Breast epithelium (tissue), 3 donors: ENCODE measurements around the gene TEKT1.

Source experiments
- CTCF ChIP-seq, 3 donors: fragments of 450-650 bp; IDR thresholded peaks; one replicate each; pipeline ENCODE4 v1.5.1; 2016 to 2017; ENCODE audit warnings: antibody characterized with exemption in 3 of 3, mild to moderate bottlenecking in 3 of 3, moderate library complexity in 3 of 3
- POLR2A ChIP-seq: fragments of 450-650 bp; IDR thresholded peaks from one replicate; pipeline ENCODE4 v1.6.1; 2016; ENCODE audit warnings: antibody characterized with exemption, mild to moderate bottlenecking, moderate library complexity
- POLR2AphosphoS5 ChIP-seq, 3 donors: sonication (generic); formaldehyde crosslinking; IDR thresholded peaks; one replicate each; pipeline ENCODE4 v1.6.1; 2017; ENCODE audit warnings: antibody characterized with exemption in 3 of 3

- peak in 2 of 3 donors; percentile 23 to 36 for TF ChIP-seq CTCF (IDR thresholded peaks at IDR 0.05)
- no peak for TF ChIP-seq POLR2AphosphoS5 (IDR thresholded peaks at IDR 0.05)
- TF ChIP-seq POLR2A = no peak
Observed at GRCh38 chr17:6853764-6854442, 22.4 kb upstream of the TEKT1 start.
